Testis (tissue), 3 donors: Measurements from ENCODE around the gene UBE2E3. TPM values are rescaled to one million over a fixed set of nuclear protein-coding genes. Genes with fewer than 3 reads are reported as not detected.
"Not testable (repeated sequence)": the region's sequence is repeated elsewhere in the genome, so short reads cannot be mapped to it uniquely, and the experiment has no call there.

Experiments
- DNase-seq: peaks from one replicate; pipeline ENCODE4 v3.0.0-alpha.2; 2019
- H3K27ac ChIP-seq, 2 donors: fragments of 200-600 bp; sonication (generic); one replicate each; pipeline ENCODE4 v1.5.1; 2019
- H3K27me3 ChIP-seq: fragments of 200-600 bp; sonication (generic); one replicate; pipeline ENCODE4 v1.5.1; 2019
- H3K36me3 ChIP-seq: fragments of 200-600 bp; sonication (generic); one replicate; pipeline ENCODE4 v1.5.1; 2017; ENCODE audit warnings: low read depth; ENCODE audit errors: missing control alignments
- H3K4me1 ChIP-seq: fragments of 200-600 bp; sonication (generic); one replicate; pipeline ENCODE4 v1.5.1; 2019
- H3K4me3 ChIP-seq, 2 donors: fragments of 200-600 bp; sonication (generic); one replicate each; pipeline ENCODE4 v1.5.1; 2017 to 2019
- H3K9me3 ChIP-seq: fragments of 200-600 bp; sonication (generic); one replicate; pipeline ENCODE4 v1.5.1; 2017
- POLR2A ChIP-seq: fragments of 450-650 bp; IDR thresholded peaks from one replicate; pipeline ENCODE4 v1.6.1; 2017; ENCODE audit warnings: antibody characterized with exemption, mild to moderate bottlenecking, moderate library complexity
- WGBS, 2 donors: methylation state at CpG; one replicate each; pipeline ENCODE4 v1.1.5; 2018; 5-methylcytosine and 5-hydroxymethylcytosine counted together
- intact Hi-C: fragments of 100-400 bp; cut with DNase I; formaldehyde crosslinking; loops from one replicate; pipeline ENCODE4 v1.15.1; 2023; ENCODE audit warnings: low total_unique reads
- polyA plus RNA-seq: library from polyadenylated mRNA; stranded (reverse); fragments of 350-450 nt; fragmentation: Illumina TruSeq; extraction: RNeasy Lipid Tissue Mini Kit (QIAGEN cat#74804); gene quantifications from one replicate; pipeline ENCODE4 v1.2.3, GENCODE V29; 2014; ENCODE audit warnings: low read depth, low replicate concordance; ENCODE audit not compliant: insufficient read depth
- total RNA-seq, 2 donors: library from RNA; depleted of rRNA; stranded (reverse); fragments of >200 nt; gene quantifications; one replicate each; pipeline ENCODE4 v1.2.3, GENCODE V29; 2016
- TF ChIP-seq, protein P1 (sequence below), 3 experiments: fragments of 450-650 bp in 2 of 3; fragments of 200-600 bp in 1 of 3; sonication (generic) in 1 of 3; IDR thresholded peaks; one replicate each; pipeline ENCODE4 v1.5.1; 2016 to 2019; ENCODE audit warnings: antibody characterized with exemption in 3 of 3, mild to moderate bottlenecking in 2 of 3, moderate library complexity in 1 of 3

UBE2E3 gene
- total and polyA plus RNA-seq, 3 donors from 2014 or later = 111 to 138 (median 113) TPM

GRCh38 chr2:181036445-181036844 is 56.0 kb downstream of the UBE2E3 start:
- no peaks in the 10 kb centered on the region for H3K36me3 ChIP-seq
- no peak overlapping the region for H3K4me3 ChIP-seq
- H3K4me1 ChIP-seq = no peaks in the 10 kb centered on the region
- intact Hi-C loops = no loop called here
- DNase-seq = no peak
- H3K27ac ChIP-seq = no peak overlapping the region
- no peaks in the 10 kb centered on the region for H3K27me3 ChIP-seq
- H3K9me3 ChIP-seq = no peaks in the 10 kb centered on the region
- WGBS, 2 donors = 91 to 93% methylated on average over 2 of the region's 2 CpGs
- TF ChIP-seq, protein P1, sequence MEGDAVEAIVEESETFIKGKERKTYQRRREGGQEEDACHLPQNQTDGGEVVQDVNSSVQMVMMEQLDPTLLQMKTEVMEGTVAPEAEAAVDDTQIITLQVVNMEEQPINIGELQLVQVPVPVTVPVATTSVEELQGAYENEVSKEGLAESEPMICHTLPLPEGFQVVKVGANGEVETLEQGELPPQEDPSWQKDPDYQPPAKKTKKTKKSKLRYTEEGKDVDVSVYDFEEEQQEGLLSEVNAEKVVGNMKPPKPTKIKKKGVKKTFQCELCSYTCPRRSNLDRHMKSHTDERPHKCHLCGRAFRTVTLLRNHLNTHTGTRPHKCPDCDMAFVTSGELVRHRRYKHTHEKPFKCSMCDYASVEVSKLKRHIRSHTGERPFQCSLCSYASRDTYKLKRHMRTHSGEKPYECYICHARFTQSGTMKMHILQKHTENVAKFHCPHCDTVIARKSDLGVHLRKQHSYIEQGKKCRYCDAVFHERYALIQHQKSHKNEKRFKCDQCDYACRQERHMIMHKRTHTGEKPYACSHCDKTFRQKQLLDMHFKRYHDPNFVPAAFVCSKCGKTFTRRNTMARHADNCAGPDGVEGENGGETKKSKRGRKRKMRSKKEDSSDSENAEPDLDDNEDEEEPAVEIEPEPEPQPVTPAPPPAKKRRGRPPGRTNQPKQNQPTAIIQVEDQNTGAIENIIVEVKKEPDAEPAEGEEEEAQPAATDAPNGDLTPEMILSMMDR (IDR thresholded peaks at IDR 0.05) = no peak
- no peak for TF ChIP-seq POLR2A

- H3K9me3 ChIP-seq = no peaks in the 10 kb centered on the region
- no peak for DNase-seq
These were observed 56.6 kb downstream of the UBE2E3 start for GRCh38 chr2:181036848-181037603.

GRCh38 chr2:181037922-181038321 is 57.5 kb downstream of the UBE2E3 start:
- Histone ChIP-seq H3K4me3 (no peak overlapping the region), H3K27ac (no peak overlapping the region), H3K9me3 (no peaks in the 10 kb centered on the region), H3K27me3 (no peaks in the 10 kb centered on the region), H3K36me3 (no peaks in the 10 kb centered on the region), H3K4me1 (no peaks in the 10 kb centered on the region)
- 95 to 100% methylated on average over 1 of the region's 1 CpG for WGBS, 2 donors
- intact Hi-C loops = no loop called here
- DNase-seq = no peak
- TF ChIP-seq POLR2A = no peak
- TF ChIP-seq, protein P1 (IDR thresholded peaks at IDR 0.05) = no peak

More at GRCh38 chr2:181036848-181037603, 56.6 kb downstream of the UBE2E3 start:
- intact Hi-C loops = no loop called here
- Histone ChIP-seq H3K36me3 (no peaks in the 10 kb centered on the region), H3K27ac (no peak overlapping the region), H3K27me3 (no peaks in the 10 kb centered on the region), H3K4me1 (no peaks in the 10 kb centered on the region), H3K4me3 (no peak overlapping the region)
- TF ChIP-seq, protein P1 (IDR thresholded peaks at IDR 0.05) = no peak
- no peak for TF ChIP-seq POLR2A
- WGBS, 2 donors = 82 to 91% methylated on average over 4 of the region's 4 CpGs

DNA sequence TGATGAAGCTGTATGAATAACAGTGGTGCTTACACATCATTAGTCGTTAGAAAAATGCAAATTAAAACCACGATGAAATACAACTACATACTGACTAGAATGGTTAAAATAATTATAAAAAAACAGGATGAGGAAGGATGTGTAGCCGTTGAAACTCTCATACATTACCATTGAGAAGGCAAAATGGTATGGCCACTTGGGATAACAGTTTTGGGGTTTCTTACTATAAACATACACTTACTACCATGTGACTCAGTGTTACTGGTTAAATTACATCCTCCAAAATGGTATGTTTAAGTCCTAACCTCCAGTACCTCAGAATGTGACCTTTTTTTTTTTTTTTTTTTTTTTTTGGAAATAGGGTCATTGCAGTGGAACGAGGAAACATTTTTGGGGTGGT is 58.4 kb downstream of the UBE2E3 start:
- no peak for DNase-seq
- H3K36me3 ChIP-seq = no peaks in the 10 kb centered on the region
- WGBS, 2 donors = 86 to 90% methylated on average over 4 of the region's 4 CpGs
- H3K27me3 ChIP-seq = no peaks in the 10 kb centered on the region
- TF ChIP-seq, protein P1 (IDR thresholded peaks at IDR 0.05) = no peak
- TF ChIP-seq POLR2A = no peak
- H3K4me1 ChIP-seq = no peaks in the 10 kb centered on the region
- H3K9me3 ChIP-seq = no peaks in the 10 kb centered on the region
- no peak overlapping the region for H3K27ac ChIP-seq
- no peak overlapping the region for H3K4me3 ChIP-seq
- intact Hi-C loops = no loop called here

DNA sequence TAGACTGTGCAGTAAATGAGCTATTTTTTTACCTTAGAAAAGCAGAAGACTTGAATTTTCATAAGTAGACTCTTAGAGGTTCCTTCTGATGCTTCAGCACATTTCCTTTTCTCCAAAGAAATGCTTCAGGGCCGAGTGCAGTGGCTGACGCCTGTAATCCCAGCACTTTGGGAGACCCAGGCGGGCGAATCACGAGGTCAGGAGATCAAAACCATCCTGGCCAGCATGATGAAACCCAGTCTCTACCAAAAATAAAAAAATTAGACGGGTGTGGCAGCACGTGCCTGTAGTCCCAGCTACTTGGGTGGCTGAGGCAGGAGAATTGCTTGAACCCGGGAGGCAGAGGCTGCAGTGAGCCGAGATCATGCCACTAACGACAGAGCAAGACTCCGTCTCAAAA is 60.4 kb downstream of the UBE2E3 start:
- WGBS, 2 donors = 88 to 93% methylated on average over 11 of the region's 11 CpGs
- H3K27ac ChIP-seq, H3K4me3 ChIP-seq, H3K9me3 ChIP-seq, intact Hi-C loops, H3K27me3 ChIP-seq, DNase-seq, H3K4me1 ChIP-seq, H3K36me3 ChIP-seq: not testable (repeated sequence)
